Ovary (tissue), 9 donors: ENCODE data around the gene TOMM20. TPM values are rescaled to one million over a fixed set of nuclear protein-coding genes. Genes with fewer than 3 reads are reported as not detected.

ENCODE experiments used
- DNase-seq, 5 donors: peaks; one replicate each; pipeline ENCODE4 v3.0.0-alpha.2; 2019 to 2020
- H3K27ac ChIP-seq, 2 donors: fragments of 200-600 bp; one replicate each; pipeline versions ENCODE4 v1.5.1 to v1.8.0; 2019 to 2022
- H3K27me3 ChIP-seq: fragments of 200-600 bp; one replicate; pipeline ENCODE4 v1.8.0; 2022
- H3K36me3 ChIP-seq: fragments of 200-600 bp; sonication (generic); one replicate; pipeline ENCODE4 v1.5.1; 2019
- H3K4me1 ChIP-seq: one replicate; pipeline ENCODE4 v1.8.1; 2013; ENCODE audit warnings: mild to moderate bottlenecking, moderate library complexity; ENCODE audit not compliant: insufficient read depth
- H3K4me3 ChIP-seq: fragments of 200-600 bp; sonication (generic); one replicate; pipeline ENCODE4 v1.5.1; 2017
- H3K9me3 ChIP-seq, 2 donors: fragments of 200-600 bp in 1 of 2; sonication (generic) in 1 of 2; one replicate each; pipeline versions ENCODE4 v1.5.1 to v1.8.1; 2013 to 2019; ENCODE audit warnings: mild to moderate bottlenecking in 1 of 2, moderate library complexity in 1 of 2
- EP300 ChIP-seq: sonication (generic); formaldehyde crosslinking; IDR thresholded peaks from one replicate; pipeline ENCODE4 v1.6.1; 2017; ENCODE audit warnings: antibody characterized with exemption
- POLR2A ChIP-seq: fragments of 450-650 bp; IDR thresholded peaks from one replicate; pipeline ENCODE4 v1.6.1; 2017; ENCODE audit warnings: antibody characterized with exemption, mild to moderate bottlenecking, moderate library complexity
- WGBS, 3 donors: extraction: QIAGEN DNeasy Blood & Tissue Kit in 1 of 3; methylation state at CpG; one replicate each; pipeline versions ENCODE4 v1.1.5 to v1.1.7; 2013 to 2017; 5-methylcytosine and 5-hydroxymethylcytosine counted together
- intact Hi-C, 4 donors: fragments of 100-400 bp; cut with DNase I; formaldehyde crosslinking; loops; one replicate each; pipeline versions ENCODE4 v1.11.0 to v1.15.1; 2022 to 2023
- polyA plus RNA-seq, 2 donors: library from polyadenylated mRNA; stranded (reverse); fragments of 200-250 nt in 1 of 2; fragments of 350-450 nt in 1 of 2; fragmentation: Illumina TruSeq in 1 of 2; extraction: RNeasy Lipid Tissue Mini Kit (QIAGEN cat#74804) in 1 of 2; gene quantifications; one replicate each; pipeline ENCODE4 v1.2.3, GENCODE V29; 2013 to 2014
- total RNA-seq, 7 donors: library from RNA; depleted of rRNA in 2 of 7; stranded (reverse); fragments of >200 nt in 2 of 7; fragmentation: NEBNext Ultra II Directional in 3 of 7; extraction: Animal tissue kit (Norgen Biotek cat#: 25700) in 3 of 7; gene quantifications; one replicate each; pipeline versions ENCODE4 v1.1.0 to v1.2.4, GENCODE V29; 2016 to 2023
- TF ChIP-seq, protein P1 (sequence below), 3 donors: fragments of 450-650 bp in 2 of 3; fragments of 200-600 bp in 1 of 3; IDR thresholded peaks; one replicate each; pipeline versions ENCODE4 v1.5.1 to v1.8.0; 2016 to 2022; ENCODE audit warnings: antibody characterized with exemption in 3 of 3, mild to moderate bottlenecking in 1 of 3
- donor health status: DM: no; HTN: no; CAD: no; lungs with moderate emphysema.
- donor health status: DM: no; HTN: no; CAD: no.
- donor health status: Bipolar disorder and iron deficiency.
- donor health status: DM: yes; HTN: yes; CAD: no.
- donor health status: DM: no; HTN: no; CAD: no.
- donor health status: DM: yes; HTN: yes; CAD: no.

Gene TOMM20
- total and polyA plus RNA-seq, 9 donors: 104 to 153 (median 120) TPM

GRCh38 chr1:235079443-235080296 lies 49.0 kb downstream of the TOMM20 start:
- DNase-seq: peak in 3 of 5 donors; percentile 38 to 59 (median 41)
- Histone ChIP-seq H3K27ac (no peak overlapping the region), H3K4me3 (no peak overlapping the region), H3K4me1 (peaks cover 10% of the 10 kb centered on the region), H3K36me3 (no peaks in the 10 kb centered on the region), H3K9me3 (no peaks in the 10 kb centered on the region), H3K27me3 (no peaks in the 10 kb centered on the region)
- intact Hi-C loops: loop anchor here (2.0 to 10.0 kb wide), 9 partner anchors 82 to 582 kb away; partner anchors contain the start of gene IRF2BP2 (in 2 of the 4)
- 63 to 68% (median 67%) methylated on average over 8 of the region's 8 CpGs for WGBS, 3 donors
- no peak for TF ChIP-seq POLR2A
- no peak for TF ChIP-seq EP300
- TF ChIP-seq, protein P1, sequence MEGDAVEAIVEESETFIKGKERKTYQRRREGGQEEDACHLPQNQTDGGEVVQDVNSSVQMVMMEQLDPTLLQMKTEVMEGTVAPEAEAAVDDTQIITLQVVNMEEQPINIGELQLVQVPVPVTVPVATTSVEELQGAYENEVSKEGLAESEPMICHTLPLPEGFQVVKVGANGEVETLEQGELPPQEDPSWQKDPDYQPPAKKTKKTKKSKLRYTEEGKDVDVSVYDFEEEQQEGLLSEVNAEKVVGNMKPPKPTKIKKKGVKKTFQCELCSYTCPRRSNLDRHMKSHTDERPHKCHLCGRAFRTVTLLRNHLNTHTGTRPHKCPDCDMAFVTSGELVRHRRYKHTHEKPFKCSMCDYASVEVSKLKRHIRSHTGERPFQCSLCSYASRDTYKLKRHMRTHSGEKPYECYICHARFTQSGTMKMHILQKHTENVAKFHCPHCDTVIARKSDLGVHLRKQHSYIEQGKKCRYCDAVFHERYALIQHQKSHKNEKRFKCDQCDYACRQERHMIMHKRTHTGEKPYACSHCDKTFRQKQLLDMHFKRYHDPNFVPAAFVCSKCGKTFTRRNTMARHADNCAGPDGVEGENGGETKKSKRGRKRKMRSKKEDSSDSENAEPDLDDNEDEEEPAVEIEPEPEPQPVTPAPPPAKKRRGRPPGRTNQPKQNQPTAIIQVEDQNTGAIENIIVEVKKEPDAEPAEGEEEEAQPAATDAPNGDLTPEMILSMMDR (IDR thresholded peaks at IDR 0.05): no peak

DNA sequence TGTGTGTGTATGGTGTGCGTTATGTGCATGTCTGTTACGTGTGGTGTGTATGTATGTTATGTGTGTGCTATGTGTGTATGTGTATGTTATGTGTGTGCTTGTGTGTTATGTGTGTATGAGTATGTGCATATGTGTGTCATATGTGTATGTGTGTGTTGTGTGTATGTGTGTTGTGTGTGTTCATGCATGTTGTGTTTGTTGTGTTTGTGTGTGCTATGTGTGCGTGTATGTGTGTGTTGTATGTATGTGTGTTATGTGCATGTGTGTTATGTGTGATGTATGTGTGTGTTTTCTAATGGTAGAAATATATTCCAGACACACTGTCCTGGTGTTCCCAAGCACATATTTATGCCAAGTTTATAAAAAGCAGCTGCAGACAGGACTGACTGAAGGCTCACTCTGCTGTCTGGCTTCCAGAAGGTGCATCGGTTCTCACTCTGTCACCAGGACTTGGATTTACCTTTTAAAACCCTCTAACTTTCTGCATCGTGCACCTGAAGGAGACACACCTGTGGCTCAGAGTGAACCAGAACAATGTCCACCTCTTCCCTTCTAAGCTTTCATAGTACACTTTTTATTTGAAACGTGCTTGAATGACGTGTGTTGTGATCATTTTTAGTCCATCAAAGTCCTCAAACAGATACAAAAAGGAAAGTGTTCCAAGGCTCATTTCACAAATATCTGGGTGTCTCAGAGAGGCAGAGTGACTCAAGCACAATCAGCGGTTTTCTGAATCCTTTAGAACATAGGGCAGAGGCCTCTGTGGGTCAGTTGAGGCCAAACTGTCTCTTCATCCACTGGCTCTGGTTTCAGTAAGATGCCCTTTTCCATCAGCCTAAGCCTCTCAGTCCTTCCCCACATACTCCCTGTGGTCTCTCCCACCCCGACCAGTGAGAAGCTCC lies 49.9 kb downstream of the TOMM20 start:
- intact Hi-C loops: loop anchor here in 3 of 4 donors (2.0 to 10.0 kb wide), 5 partner anchors 81 to 468 kb away; partner anchors contain the start of gene IRF2BP2 (in 1 of the 3)
- TF ChIP-seq POLR2A: no peak
- no peak for TF ChIP-seq EP300
- TF ChIP-seq, protein P1 (IDR thresholded peaks at IDR 0.05): no peak
- Histone ChIP-seq H3K4me3 (no peak overlapping the region), H3K27ac (no peak overlapping the region), H3K27me3 (no peaks in the 10 kb centered on the region), H3K9me3 (no peaks in the 10 kb centered on the region), H3K4me1 (peaks cover 11% of the 10 kb centered on the region), H3K36me3 (no peaks in the 10 kb centered on the region)
- 66 to 68% (median 67%) methylated on average over 9 of the region's 9 CpGs for WGBS, 3 donors
- DNase-seq: no peak

DNA sequence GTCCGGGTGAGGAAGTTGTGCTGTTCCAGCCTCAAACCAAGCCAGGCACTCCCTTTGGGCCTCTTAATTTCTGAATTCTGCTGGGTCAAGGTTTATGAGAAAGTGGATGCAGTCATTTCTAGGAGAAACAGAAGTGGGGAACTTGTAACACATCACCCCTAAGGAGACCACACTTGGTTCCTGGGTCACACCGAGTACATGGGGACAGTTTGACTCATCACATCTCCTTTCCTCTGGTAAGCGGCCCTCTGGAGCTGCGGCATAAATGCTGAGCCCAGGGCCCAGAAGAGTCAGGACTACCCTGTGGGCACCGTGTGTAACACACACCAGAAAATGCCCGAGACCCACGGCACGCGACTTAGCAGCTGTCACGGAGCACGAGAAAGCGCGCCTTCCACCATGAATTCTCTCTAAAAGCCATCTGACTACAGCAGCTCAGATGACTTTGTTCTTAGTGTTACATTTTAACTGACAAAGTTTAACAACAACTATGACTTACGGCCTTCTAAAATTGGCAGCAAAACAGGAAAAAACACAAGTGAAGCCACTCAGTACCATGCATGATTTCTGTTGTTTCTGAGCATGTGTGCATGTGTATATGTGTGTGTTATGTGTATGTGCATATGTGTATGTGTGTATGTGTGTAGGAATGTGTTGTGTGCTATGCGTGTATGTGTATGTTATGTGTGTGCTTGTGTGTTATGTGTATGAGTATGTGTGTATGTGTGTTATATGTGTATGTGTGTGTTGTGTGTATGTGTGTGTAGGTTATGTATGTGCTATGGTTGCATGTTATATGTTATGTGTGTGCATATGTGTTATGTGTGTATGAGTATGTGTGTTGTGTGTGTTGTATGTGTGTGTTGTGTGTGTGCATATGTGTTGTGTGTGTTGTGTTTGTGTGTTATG lies 50.8 kb downstream of the TOMM20 start:
- Histone ChIP-seq H3K4me3 (no peak overlapping the region), H3K27ac (no peak overlapping the region), H3K27me3 (no peaks in the 10 kb centered on the region), H3K4me1 (peaks cover 11% of the 10 kb centered on the region), H3K9me3 (no peaks in the 10 kb centered on the region), H3K36me3 (no peaks in the 10 kb centered on the region)
- DNase-seq: no peak
- intact Hi-C loops: loop anchor here in 3 of 4 donors (2.0 to 10.0 kb wide), 5 partner anchors 81 to 467 kb away; partner anchors contain the start of gene IRF2BP2 (in 1 of the 3)
- TF ChIP-seq, protein P1 (IDR thresholded peaks at IDR 0.05): no peak
- TF ChIP-seq POLR2A (no peak), EP300 (no peak)
- WGBS, 3 donors: 71 to 78% (median 76%) methylated on average over 15 of the region's 15 CpGs
